T-cell (primary cell): ENCODE results near the gene FSCN2. TPM values are rescaled to one million over a fixed set of nuclear protein-coding genes. Genes with fewer than 3 reads are reported as not detected.

ENCODE experiments used
- ATAC-seq, 4 experiments: fragments of 200-7000 bp in 3 of 4; fragments of 150-1000 bp in 1 of 4; cut with Tn5 transposase; replicated peaks in 1 of 4; 1 replicate in 3 of 4; 2 replicates in 1 of 4; pipeline ENCODE4 v1.10.0; 2021; ENCODE audit warnings: moderate library complexity in 3 of 4, mild to moderate bottlenecking in 2 of 4, moderate number of reproducible peaks in 1 of 4
- CTCF ChIA-PET, 2 donors: fragments of 300-600 bp; sonication (Branson Sonifier 250); formaldehyde crosslinking; loops; one replicate each; lab custom pipeline; 2022; ENCODE audit warnings: antibody characterized with exemption in 2 of 2; lab: Charles Lee
- POLR2A ChIA-PET, 2 donors: fragments of 300-600 bp; sonication (Branson Sonifier 250); formaldehyde crosslinking; loops; one replicate each; lab custom pipeline; 2022; ENCODE audit warnings: antibody characterized with exemption in 2 of 2; lab: Charles Lee
- DNase-seq, 35 experiments: peaks; one replicate each; pipeline versions ENCODE4 v3.0.0 to v3.0.0-alpha.2; 2013 to 2023
- H3K27ac ChIP-seq: one replicate; pipeline ENCODE4 v1.5.1; 2013; ENCODE audit warnings: low read length
- H3K27me3 ChIP-seq, 2 experiments: replicated peaks in 1 of 2; 1 replicate in 1 of 2; 2 replicates in 1 of 2; pipeline versions ENCODE4 v1.6.1 to v1.7.0; 2013; ENCODE audit warnings: low read length in 1 of 2, mixed read lengths in 1 of 2; ENCODE audit not compliant: control insufficient read depth in 2 of 2, insufficient read depth in 2 of 2; ENCODE audit errors: extremely low read depth in 1 of 2
- H3K36me3 ChIP-seq, 2 donors: 1 replicate in 1 of 2; 2 replicates in 1 of 2; pipeline versions ENCODE4 v1.6.1 to v1.7.0; 2013; ENCODE audit warnings: low read length in 1 of 2; ENCODE audit not compliant: control insufficient read depth in 2 of 2, insufficient read depth in 1 of 2; ENCODE audit errors: extremely low read depth in 1 of 2
- H3K4me1 ChIP-seq, 2 experiments: 1 replicate in 1 of 2; 2 replicates in 1 of 2; pipeline versions ENCODE4 v1.6.1 to v1.7.0; 2013; ENCODE audit warnings: low read length in 2 of 2, mixed read lengths in 1 of 2; ENCODE audit not compliant: insufficient read depth in 2 of 2, control insufficient read depth in 1 of 2; ENCODE audit errors: extremely low read depth in 1 of 2
- H3K4me3 ChIP-seq, 2 donors: 1 replicate in 1 of 2; 2 replicates in 1 of 2; pipeline versions ENCODE4 v1.5.1 to v1.7.0; 2013; ENCODE audit warnings: mild to moderate bottlenecking in 2 of 2, low read length in 1 of 2, moderate library complexity in 1 of 2; ENCODE audit not compliant: control insufficient read depth in 1 of 2; ENCODE audit errors: extremely low read depth in 1 of 2
- H3K9me3 ChIP-seq: 2 replicates; pipeline ENCODE4 v1.7.0; 2013
- H3K27ac Mint-ChIP-seq, 2 donors: one replicate each; pipeline ENCODE4 v1.8.0; 2020 to 2021; ENCODE audit warnings: mild to moderate bottlenecking in 2 of 2, mixed read lengths in 2 of 2
- H3K27me3 Mint-ChIP-seq, 2 donors: one replicate each; pipeline ENCODE4 v1.8.0; 2021 to 2022; ENCODE audit warnings: mixed read lengths in 2 of 2
- H3K36me3 Mint-ChIP-seq: one replicate; pipeline ENCODE4 v1.8.0; 2021; ENCODE audit warnings: mixed read lengths
- H3K4me1 Mint-ChIP-seq, 3 donors: one replicate each; pipeline ENCODE4 v1.8.0; 2020 to 2022; ENCODE audit warnings: mixed read lengths in 3 of 3, mild to moderate bottlenecking in 1 of 3
- H3K4me3 Mint-ChIP-seq, 3 donors: one replicate each; pipeline ENCODE4 v1.8.0; 2020 to 2022; ENCODE audit warnings: mild to moderate bottlenecking in 3 of 3, mixed read lengths in 3 of 3, moderate library complexity in 3 of 3
- H3K9me3 Mint-ChIP-seq, 3 donors: one replicate each; pipeline ENCODE4 v1.8.0; 2020 to 2022; ENCODE audit warnings: mixed read lengths in 3 of 3
- WGBS: methylation state at CpG from one replicate; pipeline ENCODE4 v1.1.5; 2013; ENCODE audit warnings: missing lambda C conversion rate; ENCODE audit not compliant: insufficient coverage; 5-methylcytosine and 5-hydroxymethylcytosine counted together
- total RNA-seq, 35 experiments: library from RNA in 6 of 35; stranded (reverse) in 6 of 35; fragments of 120-200 nt in 1 of 35; gene quantifications; one replicate each; pipeline versions ENCODE4 v1.2.1 to v1.2.4 and lab custom pipeline; 2013 to 2026

The FSCN2 gene
- total RNA-seq, 5 donors from 2014 or later (not counting 1 experiment from before 2014, with no cell fraction given) = 0.91 to 4.2 (median 1.2) TPM

DNA sequence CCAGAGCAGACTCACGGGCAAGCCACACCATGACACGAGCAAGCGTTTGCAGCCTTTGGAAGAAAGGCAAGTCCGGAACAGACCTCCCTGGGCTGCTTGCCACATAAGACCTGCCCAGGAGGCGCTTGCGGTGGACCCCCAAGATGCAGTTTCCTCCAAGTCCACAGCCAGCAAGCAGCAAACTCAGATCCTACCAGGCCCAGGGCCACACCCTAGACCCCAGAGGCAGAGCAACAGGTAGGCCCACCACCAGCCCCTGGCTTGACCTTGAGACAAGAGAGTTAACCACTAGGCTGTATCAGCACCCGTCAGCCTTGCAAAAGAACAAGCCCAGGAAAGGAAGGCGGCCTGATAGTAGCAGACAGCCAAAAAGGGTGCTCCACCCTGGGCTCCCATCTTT, 21.6 kb downstream of the FSCN2 start:
- ChIA-PET POLR2A (no interaction called here), CTCF (no interaction called here)
- Histone ChIP-seq H3K4me1 (peaks cover 7 to 38% of the 10 kb centered on the region in 2 experiments), H3K27ac (no peak overlapping the region), H3K9me3 (no peaks in the 10 kb centered on the region), H3K27me3 (no peaks in the 10 kb centered on the region), H3K36me3 (peaks cover 32 to 38% of the 10 kb centered on the region in 2 donors), H3K4me3 (no peak overlapping the region)
- WGBS = 95% methylated on average over 7 of the region's 8 CpGs
- Mint-ChIP-seq H3K27me3 (no peaks in the 10 kb centered on the region), H3K4me3 (peak overlapping the region; percentile 77 to 92 (median 83)), H3K4me1 (peaks cover 25 to 36% (median 34%) of the 10 kb centered on the region in 3 donors), H3K9me3 (no peaks in the 10 kb centered on the region), H3K36me3 (peaks cover 14% of the 10 kb centered on the region), H3K27ac (no peak overlapping the region)
- no peak for ATAC-seq
- DNase-seq = no peak

DNA sequence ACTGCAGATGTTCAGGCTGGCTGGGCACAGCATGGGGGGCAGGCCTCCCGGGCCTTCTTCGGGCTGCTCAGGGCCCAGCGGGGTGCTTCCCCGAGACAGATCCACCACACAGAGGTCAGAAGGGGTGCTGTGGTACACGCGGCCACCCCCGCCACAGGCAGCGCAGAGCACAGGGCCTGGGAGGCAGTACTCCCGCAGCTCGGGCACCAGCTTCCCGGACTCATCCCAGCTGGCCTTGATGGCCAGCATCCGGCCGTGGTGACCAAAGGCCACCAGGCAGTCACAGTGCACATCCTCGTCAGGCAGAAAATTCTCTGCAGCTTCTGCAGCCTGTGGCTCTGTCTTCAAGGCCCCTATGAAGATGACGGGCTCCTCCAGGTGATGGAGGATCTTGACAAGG, 22.1 kb downstream of the FSCN2 start:
- Histone ChIP-seq H3K9me3 (no peaks in the 10 kb centered on the region), H3K4me3 (no peak overlapping the region), H3K36me3 (peaks cover 28 to 36% of the 10 kb centered on the region in 2 donors), H3K27ac (no peak overlapping the region), H3K4me1 (peaks cover 7 to 38% of the 10 kb centered on the region in 2 experiments), H3K27me3 (no peaks in the 10 kb centered on the region)
- Mint-ChIP-seq H3K36me3 (peaks cover 14% of the 10 kb centered on the region), H3K4me1 (peaks cover 25 to 36% (median 34%) of the 10 kb centered on the region in 3 donors), H3K4me3 (peak overlapping the region; percentile 77 to 92 (median 83)), H3K27ac (no peak overlapping the region), H3K27me3 (no peaks in the 10 kb centered on the region), H3K9me3 (no peaks in the 10 kb centered on the region)
- DNase-seq = no peak
- 97% methylated on average over 12 of the region's 15 CpGs for WGBS
- CTCF ChIA-PET = no interaction called here
- no peak for ATAC-seq
- POLR2A ChIA-PET = no interaction called here

DNA sequence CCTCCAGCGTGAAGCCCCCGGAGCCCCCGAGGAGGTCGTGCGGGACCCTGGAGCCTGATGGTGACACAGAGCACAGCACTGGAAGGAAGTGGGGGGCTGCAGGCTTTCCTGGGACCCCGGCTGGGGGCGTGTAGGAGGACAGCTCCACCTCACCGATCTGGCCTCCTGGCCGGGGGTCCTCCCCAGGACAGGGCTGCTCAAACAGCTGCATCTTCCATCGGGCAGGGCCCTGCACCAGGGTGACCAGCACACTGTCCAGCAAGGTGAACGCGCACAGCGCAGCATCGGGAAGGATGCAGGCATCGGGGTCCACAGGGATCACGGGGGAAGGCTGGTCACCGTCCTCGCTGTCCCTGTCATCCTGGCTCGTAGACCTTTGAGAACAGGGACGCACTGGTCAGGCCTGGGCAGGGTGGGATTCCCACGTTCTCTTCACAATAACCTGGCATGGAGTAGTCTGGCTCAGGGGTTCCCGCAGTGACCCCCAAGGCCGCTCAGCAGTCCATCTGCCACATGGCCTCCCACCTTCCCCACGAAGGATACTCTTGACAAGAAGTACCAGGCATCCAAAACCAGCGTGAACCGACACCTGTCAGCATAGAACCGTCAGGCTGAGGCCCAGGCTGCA, 22.8 kb downstream of the FSCN2 start:
- Mint-ChIP-seq H3K27ac (no peak overlapping the region), H3K4me3 (peak overlapping the region; percentile 77 to 92 (median 83)), H3K27me3 (no peaks in the 10 kb centered on the region), H3K4me1 (peaks cover 25 to 36% (median 34%) of the 10 kb centered on the region in 3 donors), H3K36me3 (peaks cover 14% of the 10 kb centered on the region), H3K9me3 (no peaks in the 10 kb centered on the region)
- no peaks in the 10 kb centered on the region for H3K27me3 ChIP-seq
- no peak for DNase-seq
- H3K9me3 ChIP-seq = no peaks in the 10 kb centered on the region
- peaks cover 7 to 38% of the 10 kb centered on the region in 2 experiments for H3K4me1 ChIP-seq
- ATAC-seq = no peak
- ChIA-PET CTCF (no interaction called here), POLR2A (no interaction called here)
- peak overlapping the region; percentile 88 to 94 for H3K4me3 ChIP-seq
- 88% methylated on average over 24 of the region's 27 CpGs for WGBS
- no peak overlapping the region for H3K27ac ChIP-seq
- peaks cover 21 to 30% of the 10 kb centered on the region in 2 donors for H3K36me3 ChIP-seq

DNA sequence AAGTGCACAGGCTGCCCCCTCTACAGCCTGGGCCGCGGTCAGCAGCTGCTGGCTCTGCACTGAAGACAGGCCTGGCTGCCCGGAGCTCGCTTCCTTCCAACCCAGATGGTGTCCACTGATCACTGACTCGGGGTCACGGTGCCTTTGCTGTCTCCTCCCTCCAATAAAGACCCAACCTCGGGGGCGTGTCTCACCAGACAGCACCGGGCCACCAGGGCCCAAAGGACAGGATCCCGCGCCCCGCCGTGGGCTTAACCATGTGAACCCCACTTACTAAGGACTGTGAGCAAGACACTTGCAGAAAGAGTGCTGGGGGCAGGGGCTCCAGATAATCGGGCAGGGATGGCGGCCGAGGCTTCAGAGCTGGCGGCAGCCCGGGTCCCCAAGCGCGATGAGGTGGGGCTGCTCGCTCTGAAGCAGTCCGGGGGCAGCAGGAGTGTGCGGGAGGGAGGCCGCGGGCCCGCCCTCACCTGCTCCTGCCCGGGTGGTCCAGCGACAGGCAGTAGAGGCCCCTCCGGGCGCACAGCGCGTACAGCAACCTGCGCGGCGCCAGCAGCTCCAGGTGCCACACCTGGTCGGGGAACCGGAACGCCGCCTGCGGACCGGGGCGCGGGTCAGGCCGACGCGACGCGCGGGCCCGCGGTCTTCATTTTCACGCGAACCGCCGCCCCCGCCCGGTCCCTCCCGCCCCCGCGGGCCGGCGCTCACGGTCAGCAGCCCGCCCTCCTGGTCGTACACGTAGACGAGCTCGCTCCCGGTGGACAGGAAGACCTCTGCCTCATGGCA, 23.5 kb downstream of the FSCN2 start:
- Histone ChIP-seq H3K27me3 (no peaks in the 10 kb centered on the region), H3K4me1 (peaks cover 7 to 38% of the 10 kb centered on the region in 2 experiments), H3K9me3 (no peaks in the 10 kb centered on the region), H3K4me3 (peak overlapping the region; percentile 88 to 94), H3K36me3 (peaks cover 14 to 24% of the 10 kb centered on the region in 2 donors), H3K27ac (no peak overlapping the region)
- CTCF ChIA-PET = interaction anchor here (0.6 to 0.9 kb wide), 2 partner anchors 67 to 565 kb away, joined by 5 to 7 read pairs; no protein-coding TSS in a partner anchor
- Mint-ChIP-seq H3K4me1 (peaks cover 25 to 36% (median 34%) of the 10 kb centered on the region in 3 donors), H3K27me3 (no peaks in the 10 kb centered on the region), H3K4me3 (peak overlapping the region; percentile 77 to 92 (median 83)), H3K27ac (peak overlapping the region; percentile 61 to 66), H3K36me3 (peaks cover 8% of the 10 kb centered on the region), H3K9me3 (no peaks in the 10 kb centered on the region)
- ATAC-seq (peak in 2 of 4 experiments; percentile 6), DNase-seq (peak in 1 of 35 experiments; percentile 17)
- POLR2A ChIA-PET = interaction anchor here in 1 of 2 donors (0.7 to 1.0 kb wide), 2 partner anchors 35 to 51 kb away, joined by 3 to 4 read pairs; no protein-coding TSS in a partner anchor
- 3% methylated on average over 69 of the region's 69 CpGs for WGBS

DNA sequence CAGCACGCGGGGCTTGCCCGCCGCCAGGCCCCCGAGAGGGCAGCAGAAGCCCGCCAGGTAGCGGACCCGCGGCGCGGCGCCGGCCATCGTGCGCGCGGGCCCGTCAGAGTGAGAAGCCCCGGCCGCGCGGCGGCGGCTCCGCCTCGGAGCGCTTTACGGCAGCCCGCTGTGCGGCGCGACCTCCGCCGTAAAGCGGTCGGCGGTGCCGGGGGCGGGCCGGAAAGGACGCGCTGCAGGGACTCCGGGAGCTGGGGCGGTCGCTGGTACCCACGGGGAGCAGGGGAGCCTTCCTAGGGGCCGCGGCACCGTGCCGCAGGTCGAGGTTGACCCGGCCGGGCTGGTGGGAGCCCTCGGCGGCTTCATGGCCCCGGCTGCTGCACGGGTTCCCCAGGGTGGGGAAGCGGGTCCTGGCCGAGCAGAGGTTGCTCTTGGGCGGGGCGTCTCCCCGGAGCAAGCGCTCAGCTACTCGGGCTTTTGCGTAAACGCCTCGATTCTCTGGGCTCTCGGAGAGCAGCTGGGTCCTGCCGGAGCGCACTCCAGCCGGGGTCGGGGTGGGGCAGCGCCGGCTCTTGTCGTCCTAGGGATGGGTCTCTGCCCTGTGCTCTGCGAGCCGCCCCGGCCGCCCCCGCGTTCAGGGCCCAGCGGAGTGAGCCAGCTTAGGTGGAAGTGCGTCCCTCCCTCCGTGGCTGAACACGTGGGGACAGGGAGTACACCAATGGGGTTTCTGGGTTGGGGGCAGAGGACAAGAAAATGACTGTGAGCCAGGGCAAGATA, 24.3 kb downstream of the FSCN2 start, which contains the start of gene FAAP100:
TSS of gene FAAP100 (minus strand) at position 110 of the 774 bp plus-strand sequence. CDS start at position 87, 23 bp downstream.
- Mint-ChIP-seq H3K9me3 (no peaks in the 10 kb centered on the region), H3K27me3 (no peaks in the 10 kb centered on the region), H3K27ac (peak within 1 kb of the TSS; percentile 86 to 89), H3K4me3 (peak within 1 kb of the TSS; percentile 83 to 92 (median 87)), H3K4me1 (peaks cover 25 to 36% (median 34%) of the 10 kb centered on the region in 3 donors), H3K36me3 (peaks cover 8% of the 10 kb centered on the region)
- ATAC-seq (peak; percentile 64 to 77 (median 68)), DNase-seq (peak; percentile 60 to 89 (median 74))
- POLR2A ChIA-PET = interaction anchor here in 1 of 2 donors (0.6 to 1.0 kb wide), 3 partner anchors 30 to 50 kb away, joined by 3 to 4 read pairs (median 4); no protein-coding TSS in a partner anchor
- Histone ChIP-seq H3K27ac (peak within 1 kb of the TSS; percentile 68), H3K27me3 (no peaks in the 10 kb centered on the region), H3K4me3 (peak within 1 kb of the TSS; percentile 88 to 94), H3K9me3 (no peaks in the 10 kb centered on the region), H3K4me1 (peaks cover 7 to 38% of the 10 kb centered on the region in 2 experiments), H3K36me3 (peaks cover 11 to 22% of the 10 kb centered on the region in 2 donors)
- under 1% methylated on average over 81 of the region's 85 CpGs for WGBS
- CTCF ChIA-PET = interaction anchor here (0.6 to 0.9 kb wide), 2 partner anchors 68 to 566 kb away, joined by 5 to 7 read pairs; no protein-coding TSS in a partner anchor
